HTR-8/SVneo (cell line): ENCODE results near the gene ZNF213.

Source experiments
- DNase-seq: peaks from one replicate; pipeline ENCODE4 v3.0.0; 2011; ENCODE audit warnings: low spot score, mixed read lengths; ENCODE audit not compliant: insufficient read length
- FAIRE-seq: peaks from 2 replicates; lab custom pipeline; 2011; peaks lifted over from hg19 to GRCh38; lab: Jason Lieb, UNC

Gene ZNF213

DNA sequence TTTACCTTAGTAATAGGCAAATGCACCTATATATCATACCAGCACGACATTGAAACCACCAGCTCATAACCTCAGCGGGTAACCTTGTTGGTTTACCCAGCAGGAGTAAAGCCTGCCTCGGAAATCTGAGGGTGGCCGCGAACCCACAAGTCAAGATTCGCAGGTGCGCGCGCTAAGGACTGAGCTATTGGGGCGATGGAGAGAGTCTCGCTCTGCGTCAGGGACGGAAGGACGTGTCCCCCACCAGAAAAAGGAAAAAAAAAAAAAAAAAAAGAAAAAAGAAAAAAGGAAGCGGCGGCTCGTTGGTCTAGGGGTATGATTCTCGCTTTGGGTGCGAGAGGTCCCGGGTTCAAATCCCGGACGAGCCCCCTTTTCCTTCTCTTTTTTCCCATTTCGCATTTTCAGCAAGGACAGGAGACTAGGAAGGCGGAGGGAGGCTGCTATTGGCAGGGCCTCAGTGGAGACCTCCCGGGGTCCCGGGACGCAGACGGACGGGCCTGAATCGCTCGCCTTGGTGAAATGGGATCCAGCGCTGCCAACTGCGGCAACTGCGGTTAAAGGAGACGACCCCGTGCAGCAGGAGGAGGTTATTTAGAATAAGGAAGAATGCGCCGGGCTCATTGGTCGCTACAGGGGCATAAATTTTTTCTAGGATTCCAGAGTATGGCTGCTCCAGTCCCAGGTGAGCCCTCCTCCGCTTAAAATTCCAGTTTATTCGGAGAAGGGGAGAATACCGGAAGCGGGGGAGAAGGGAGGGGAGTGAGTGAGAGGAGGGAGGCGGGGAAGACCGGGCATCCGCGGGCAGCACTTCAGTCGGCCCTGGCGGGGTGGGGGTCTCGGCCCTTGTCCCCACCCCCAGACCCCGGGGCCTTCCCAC is 53.2 kb downstream of the ZNF213 start, which contains the start of gene OR1F1:
OR1F1 (plus strand) TSS at position 407 of the 877 bp plus-strand sequence.
- no peak for FAIRE-seq
- peak; percentile 67 for DNase-seq

DNA sequence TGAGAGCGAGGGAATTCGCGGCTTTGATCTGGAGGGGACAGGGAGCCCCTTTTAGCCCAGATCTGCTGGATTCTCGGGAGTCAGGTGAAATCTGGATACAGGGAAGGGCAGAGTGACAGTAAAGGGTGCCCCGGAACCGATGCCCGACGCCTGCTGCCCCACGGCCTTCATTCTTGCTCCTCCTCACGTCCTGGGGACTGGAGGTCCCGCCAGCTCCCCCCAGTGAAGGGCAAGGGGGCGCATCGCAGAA is 53.8 kb downstream of the ZNF213 start:
- FAIRE-seq (no peak), DNase-seq (no peak)

DNA sequence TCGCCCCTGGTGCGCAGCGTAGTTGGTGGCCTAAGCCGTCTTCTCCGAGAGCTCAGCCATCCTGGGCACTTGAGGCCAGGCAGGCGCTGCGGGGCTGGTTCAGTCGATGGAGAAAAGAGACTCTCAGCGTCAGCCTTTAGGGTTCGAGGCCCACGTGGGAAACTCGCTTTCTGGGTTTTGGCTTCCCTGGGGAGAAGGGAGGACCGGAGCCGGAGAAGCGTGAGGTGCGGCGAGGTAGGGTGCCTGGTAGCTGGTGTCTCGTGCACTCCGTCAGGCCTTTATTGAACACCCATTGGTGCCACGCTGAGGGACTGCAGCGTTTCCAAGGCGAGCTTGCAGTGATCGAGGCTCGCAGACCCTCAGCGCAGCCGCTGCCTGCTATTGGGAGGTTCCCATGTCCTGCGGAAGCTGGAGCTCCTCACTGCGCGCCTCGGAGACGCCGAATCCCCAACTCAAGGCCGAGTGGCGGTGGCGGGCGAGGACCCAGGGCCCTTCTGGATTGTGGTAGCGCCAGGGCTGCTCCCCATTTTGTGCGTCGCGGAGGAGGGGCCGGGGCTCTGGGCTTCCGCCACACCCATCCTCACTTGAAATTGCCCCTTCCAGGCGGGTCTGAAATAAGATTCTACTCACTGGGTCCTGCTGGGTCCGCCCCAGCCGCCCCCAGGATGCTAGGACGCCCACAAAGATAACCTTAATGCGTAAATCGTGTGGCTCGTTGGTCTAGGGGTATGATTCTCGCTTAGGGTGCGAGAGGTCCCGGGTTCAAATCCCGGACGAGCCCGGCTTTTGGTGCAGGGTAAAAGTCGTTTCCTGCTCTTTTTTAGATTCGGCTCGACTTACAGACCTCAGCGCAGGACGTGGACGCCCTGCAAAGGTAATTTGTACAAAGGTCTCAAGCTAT is 54.3 kb downstream of the ZNF213 start:
- FAIRE-seq (no peak), DNase-seq (no peak)

DNA sequence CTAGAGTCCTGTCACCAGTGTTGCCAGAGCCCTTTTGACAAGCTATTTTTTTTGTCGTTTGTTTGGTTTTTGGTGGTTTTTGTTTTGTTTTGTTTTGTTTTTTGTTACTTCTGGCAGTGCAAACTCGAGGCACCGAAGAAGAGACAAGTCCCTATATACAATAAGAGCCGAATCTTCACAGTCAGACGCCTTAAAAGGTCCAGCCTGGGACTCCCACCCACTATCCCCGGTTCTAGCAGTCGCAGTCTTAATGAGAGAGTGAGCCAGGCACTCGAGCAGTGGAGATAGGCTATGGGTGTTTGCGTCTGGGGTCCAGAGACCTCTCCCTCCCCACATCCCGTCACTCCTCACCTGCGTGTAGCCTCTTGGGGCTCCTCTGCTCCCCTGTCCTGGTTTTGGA is 55.0 kb downstream of the ZNF213 start:
- DNase-seq (no peak), FAIRE-seq (no peak)

DNA sequence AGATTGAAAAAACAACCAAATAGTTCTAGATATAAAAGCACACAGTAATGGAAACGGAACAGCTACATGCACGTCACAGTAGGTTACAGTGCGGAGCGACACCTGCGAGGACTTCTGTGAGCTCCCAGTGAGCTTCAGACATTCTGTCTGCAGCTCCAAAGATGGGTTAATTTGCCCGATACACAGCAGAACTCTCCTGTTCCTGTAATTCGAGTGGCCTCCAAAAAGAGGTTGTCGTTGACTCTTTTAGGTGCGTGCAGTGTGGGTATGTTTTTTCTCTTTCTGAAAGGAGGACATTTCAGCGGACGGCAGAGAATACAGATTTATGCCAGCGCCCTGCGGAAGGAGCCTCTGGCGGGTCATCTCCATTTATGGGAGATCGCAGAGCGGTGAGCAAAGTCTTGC is 56.1 kb downstream of the ZNF213 start:
- FAIRE-seq: no peak

More for the DNA sequence above, 56.1 kb downstream of the ZNF213 start:
- no peak for DNase-seq
